ENCODE measurements around the gene CPT1A.

The CPT1A gene

GRCh38 chr11:68831124-68831523 lies 10.6 kb downstream of the CPT1A start:
- DNase-seq (ENCODE audit: low read depth in 3 of 3) = no peak

GRCh38 chr11:68829581-68829980 lies 12.1 kb downstream of the CPT1A start:
- DNase-seq (ENCODE audit: low read depth in 3 of 3) = no peak

GRCh38 chr11:68828957-68829356 lies 12.8 kb downstream of the CPT1A start:
- no peak for DNase-seq (ENCODE audit: low read depth in 3 of 3)

- no peak for DNase-seq (ENCODE audit: low read depth in 3 of 3)
Measured at GRCh38 chr11:68828155-68828931, 13.4 kb downstream of the CPT1A start.

GRCh38 chr11:68827733-68828132 lies 14.0 kb downstream of the CPT1A start:
- no peak for DNase-seq (ENCODE audit: low read depth in 3 of 3)

GRCh38 chr11:68826726-68827125 lies 15.0 kb downstream of the CPT1A start:
- DNase-seq (ENCODE audit: low read depth in 3 of 3) = no peak

- peak in 1 of 3 experiments; percentile 59 for DNase-seq (ENCODE audit: low read depth in 3 of 3)
Measured at GRCh38 chr11:68825571-68825970, 16.1 kb downstream of the CPT1A start.

GRCh38 chr11:68822546-68822945 lies 19.2 kb downstream of the CPT1A start:
- DNase-seq (ENCODE audit: low read depth in 3 of 3) = no peak

- DNase-seq (ENCODE audit: low read depth in 3 of 3) = no peak
Measured at GRCh38 chr11:68821670-68822069, 20.0 kb downstream of the CPT1A start.

- no peak for DNase-seq (ENCODE audit: low read depth in 3 of 3)
Measured at GRCh38 chr11:68819362-68819761, 22.4 kb downstream of the CPT1A start.

- DNase-seq (ENCODE audit: low read depth in 3 of 3) = no peak
Measured at GRCh38 chr11:68818181-68818580, 23.5 kb downstream of the CPT1A start.

GRCh38 chr11:68817554-68817953 lies 24.2 kb downstream of the CPT1A start:
- no peak for DNase-seq (ENCODE audit: low read depth in 3 of 3)

- DNase-seq (ENCODE audit: low read depth in 3 of 3) = peak in 1 of 3 experiments; percentile 7
Measured at GRCh38 chr11:68816917-68817419, 24.7 kb downstream of the CPT1A start.

- no peak for DNase-seq (ENCODE audit: low read depth in 3 of 3)
Measured at GRCh38 chr11:68816251-68816776, 25.4 kb downstream of the CPT1A start.

- no peak for DNase-seq (ENCODE audit: low read depth in 3 of 3)
Measured at GRCh38 chr11:68813773-68814172, 27.9 kb downstream of the CPT1A start.

- DNase-seq (ENCODE audit: low read depth in 3 of 3) = no peak
Measured at GRCh38 chr11:68812526-68812925, 29.2 kb downstream of the CPT1A start.

- no peak for DNase-seq (ENCODE audit: low read depth in 3 of 3)
Measured at GRCh38 chr11:68810164-68810563, 31.6 kb downstream of the CPT1A start.

GRCh38 chr11:68809506-68809905 lies 32.2 kb downstream of the CPT1A start:
- DNase-seq (ENCODE audit: low read depth in 3 of 3) = no peak

GRCh38 chr11:68808787-68809186 lies 32.9 kb downstream of the CPT1A start:
- no peak for DNase-seq (ENCODE audit: low read depth in 3 of 3)

- no peak for DNase-seq (ENCODE audit: low read depth in 3 of 3)
Measured at GRCh38 chr11:68806931-68807844, 34.5 kb downstream of the CPT1A start.

GRCh38 chr11:68804786-68805185 lies 36.9 kb downstream of the CPT1A start:
- no peak for DNase-seq (ENCODE audit: low read depth in 3 of 3)

- DNase-seq (ENCODE audit: low read depth in 3 of 3) = no peak
Measured at GRCh38 chr11:68803766-68804165, 38.0 kb downstream of the CPT1A start.

All from stimulated activated CD4-positive, alpha-beta T cell treated with anti-CD3 and anti-CD28 coated beads, TNF-alpha, amount 100 ng/mL, for 24 hours (primary cell).